Amniotic epithelial cell (primary cell): Measurements from ENCODE around the gene KIF5A.
"Not testable (repeated sequence)": the region's sequence is repeated elsewhere in the genome, so short reads cannot be mapped to it uniquely, and the experiment has no call there.

ENCODE experiments used
- DNase-seq: peaks from one replicate; pipeline ENCODE4 v3.0.0-alpha.2; 2010; ENCODE audit warnings: low read depth

The KIF5A gene

DNA sequence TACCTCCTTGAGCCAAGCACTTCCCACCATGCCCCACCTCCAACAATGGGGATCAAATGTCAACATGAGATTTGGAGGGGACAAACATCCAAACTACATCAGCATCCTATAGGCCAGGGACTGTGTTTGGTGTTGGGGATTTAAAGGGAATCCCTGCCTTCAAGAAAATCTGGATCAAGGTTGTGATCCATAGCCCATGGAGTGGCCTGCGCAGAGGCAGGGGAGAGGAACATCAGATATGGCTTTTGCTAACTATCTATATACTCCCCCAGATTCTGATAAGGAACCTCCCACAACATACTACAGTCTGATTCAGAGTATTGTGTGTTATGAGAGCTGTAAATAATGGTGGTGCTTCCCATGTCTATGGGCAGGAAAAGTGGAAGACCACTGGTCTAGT is 5.1 kb downstream of the KIF5A start:
- no peak for DNase-seq

DNA sequence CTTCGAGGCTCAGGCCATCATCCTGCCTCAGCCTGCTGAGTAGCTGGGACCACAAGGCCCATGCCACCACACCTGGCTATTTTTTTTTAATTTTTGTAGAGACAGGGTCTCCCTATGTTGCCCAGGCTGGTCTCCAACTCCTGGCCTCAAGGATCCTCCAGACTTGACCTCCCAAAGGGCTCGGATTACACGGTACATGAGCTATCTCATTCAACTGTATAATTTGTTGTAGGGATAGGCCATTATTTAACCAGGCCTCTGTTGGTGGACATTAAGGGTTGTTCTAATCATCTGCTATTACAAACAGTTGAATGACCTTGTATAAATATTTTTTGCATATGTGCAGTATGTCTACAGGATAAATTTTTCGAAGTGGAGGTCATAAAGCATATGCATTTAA is 9.0 kb downstream of the KIF5A start:
- no peak for DNase-seq

DNA sequence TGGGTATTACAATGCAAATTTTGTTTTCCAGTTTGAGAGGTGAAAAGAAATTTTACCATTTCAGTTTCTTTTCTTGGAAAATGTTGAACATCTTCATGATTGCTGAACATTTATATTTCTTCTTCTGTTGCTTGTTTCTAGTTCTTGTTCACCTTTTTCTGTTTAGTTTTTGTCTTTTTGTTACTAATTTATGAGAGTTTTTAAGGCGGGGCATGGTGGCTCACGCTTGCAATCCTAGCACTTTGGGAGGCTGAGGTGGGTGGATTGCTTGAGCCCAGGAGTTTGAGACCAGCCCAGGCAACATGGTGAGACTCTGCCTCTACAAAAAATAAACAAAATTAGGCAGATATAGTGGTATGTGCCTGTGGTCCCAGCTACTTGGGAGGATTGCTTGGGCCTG is 10.7 kb downstream of the KIF5A start:
- no peak for DNase-seq

DNA sequence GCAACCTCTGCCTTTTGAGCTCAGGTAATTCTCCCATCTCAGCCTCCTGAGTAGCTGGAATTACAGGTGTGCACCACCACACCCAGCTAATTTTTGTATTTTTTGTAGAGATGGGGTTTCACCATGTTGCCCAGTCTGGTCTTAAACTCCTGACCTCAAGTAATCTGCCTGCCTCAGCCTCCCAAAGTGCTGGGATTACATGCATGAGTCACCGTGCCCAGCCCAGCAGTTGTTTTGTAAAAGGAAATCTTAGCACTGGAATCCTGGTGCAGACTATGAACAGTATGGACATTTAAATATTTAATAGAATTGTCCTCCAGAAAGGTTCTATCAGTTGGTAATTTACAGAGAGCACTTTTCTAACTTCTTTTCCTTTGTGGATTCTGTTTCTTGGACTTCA is 11.3 kb downstream of the KIF5A start:
- peak; percentile 51 for DNase-seq

DNA sequence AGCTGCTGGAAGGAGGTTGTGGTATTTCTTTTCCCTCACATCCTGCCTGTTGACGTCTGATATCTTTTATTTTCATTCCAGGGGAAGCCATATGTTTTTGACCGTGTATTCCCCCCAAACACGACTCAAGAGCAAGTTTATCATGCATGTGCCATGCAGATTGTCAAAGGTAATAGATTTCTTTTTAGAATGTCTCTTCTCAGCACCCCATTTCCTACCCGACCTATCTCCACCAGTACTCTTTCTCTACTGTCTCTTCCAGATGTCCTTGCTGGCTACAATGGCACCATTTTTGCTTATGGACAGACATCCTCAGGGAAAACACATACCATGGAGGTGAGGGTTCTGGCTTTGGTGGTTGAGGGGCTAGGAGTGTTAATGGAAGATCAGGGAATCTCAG is 13.5 kb downstream of the KIF5A start:
- DNase-seq, result no peak

DNA sequence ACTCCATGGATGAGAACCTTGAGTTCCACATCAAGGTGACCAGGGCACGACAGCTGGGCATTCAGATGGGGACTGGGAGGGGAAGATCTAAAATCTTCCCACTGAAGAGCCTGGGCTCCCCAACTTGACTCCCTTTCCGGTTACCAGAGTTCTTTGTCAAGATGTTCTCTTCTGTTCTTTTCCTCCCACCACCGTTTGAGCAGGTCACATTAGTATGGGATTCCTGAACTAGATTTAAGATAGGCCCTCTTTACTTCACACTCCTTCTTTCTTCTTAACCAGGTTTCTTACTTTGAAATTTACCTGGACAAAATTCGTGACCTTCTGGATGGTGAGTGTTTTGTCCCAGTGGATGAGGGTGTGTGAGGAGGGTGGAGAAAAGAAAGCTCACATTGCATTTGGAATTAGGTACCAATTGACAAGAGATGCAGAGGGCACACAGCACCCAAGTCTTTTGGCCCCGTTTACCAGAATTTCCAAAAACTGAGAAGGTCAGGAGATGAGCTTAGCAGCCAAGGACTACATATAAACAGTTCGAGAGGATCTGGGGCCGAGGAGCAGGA is 14.4 kb downstream of the KIF5A start:
- no peak for DNase-seq

DNA sequence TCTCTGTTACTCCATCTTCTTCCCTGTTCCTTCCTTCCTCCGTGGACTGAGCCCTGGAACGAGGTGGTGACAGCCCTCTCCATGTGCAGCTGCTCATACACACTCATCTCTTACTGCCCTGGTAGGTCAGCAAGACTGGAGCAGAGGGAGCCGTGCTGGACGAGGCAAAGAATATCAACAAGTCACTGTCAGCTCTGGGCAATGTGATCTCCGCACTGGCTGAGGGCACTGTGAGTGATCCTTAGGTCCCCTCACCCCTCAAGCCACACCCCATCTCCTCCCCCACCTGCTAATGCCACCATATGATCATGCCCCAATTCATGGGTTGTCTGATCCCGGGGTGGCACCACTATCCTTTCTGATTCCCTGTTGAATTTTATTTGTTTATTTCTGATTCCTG is 19.0 kb downstream of the KIF5A start:
- no peak for DNase-seq

DNA sequence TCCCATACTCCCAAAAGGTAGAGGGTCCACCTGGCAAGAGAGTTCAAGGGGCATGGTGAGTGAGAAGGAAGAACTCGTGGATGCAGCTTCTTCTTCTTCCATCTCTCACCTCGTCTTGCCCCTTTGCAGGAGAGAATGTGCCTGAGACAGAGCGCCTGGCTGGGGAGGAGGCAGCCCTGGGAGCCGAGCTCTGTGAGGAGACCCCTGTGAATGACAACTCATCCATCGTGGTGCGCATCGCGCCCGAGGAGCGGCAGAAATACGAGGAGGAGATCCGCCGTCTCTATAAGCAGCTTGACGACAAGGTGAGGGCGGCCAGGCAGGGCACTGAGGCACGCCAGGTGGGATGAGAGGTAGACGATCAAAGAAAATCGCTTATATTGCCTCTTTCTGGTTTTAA is 20.0 kb downstream of the KIF5A start:
- no peak for DNase-seq

DNA sequence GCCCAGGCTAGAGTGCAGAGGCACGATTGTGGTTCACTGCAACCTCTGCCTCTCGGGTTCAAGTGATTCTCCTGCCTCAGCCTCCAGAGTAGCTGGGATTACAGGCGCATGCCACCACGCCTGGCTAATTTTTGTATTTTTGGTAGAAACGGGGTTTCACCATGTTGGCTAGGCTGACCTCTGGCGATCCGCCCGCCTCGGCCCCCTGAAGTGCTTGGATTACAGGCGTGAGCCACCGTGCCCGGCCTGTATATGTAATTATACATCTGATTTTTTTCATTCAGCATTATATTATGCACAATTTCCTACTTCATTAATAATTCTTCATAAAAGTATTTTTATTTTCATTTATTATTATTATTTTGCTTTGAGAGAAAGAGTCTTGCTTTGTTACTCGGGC is 20.6 kb downstream of the KIF5A start:
- DNase-seq, result not testable (repeated sequence)

DNA sequence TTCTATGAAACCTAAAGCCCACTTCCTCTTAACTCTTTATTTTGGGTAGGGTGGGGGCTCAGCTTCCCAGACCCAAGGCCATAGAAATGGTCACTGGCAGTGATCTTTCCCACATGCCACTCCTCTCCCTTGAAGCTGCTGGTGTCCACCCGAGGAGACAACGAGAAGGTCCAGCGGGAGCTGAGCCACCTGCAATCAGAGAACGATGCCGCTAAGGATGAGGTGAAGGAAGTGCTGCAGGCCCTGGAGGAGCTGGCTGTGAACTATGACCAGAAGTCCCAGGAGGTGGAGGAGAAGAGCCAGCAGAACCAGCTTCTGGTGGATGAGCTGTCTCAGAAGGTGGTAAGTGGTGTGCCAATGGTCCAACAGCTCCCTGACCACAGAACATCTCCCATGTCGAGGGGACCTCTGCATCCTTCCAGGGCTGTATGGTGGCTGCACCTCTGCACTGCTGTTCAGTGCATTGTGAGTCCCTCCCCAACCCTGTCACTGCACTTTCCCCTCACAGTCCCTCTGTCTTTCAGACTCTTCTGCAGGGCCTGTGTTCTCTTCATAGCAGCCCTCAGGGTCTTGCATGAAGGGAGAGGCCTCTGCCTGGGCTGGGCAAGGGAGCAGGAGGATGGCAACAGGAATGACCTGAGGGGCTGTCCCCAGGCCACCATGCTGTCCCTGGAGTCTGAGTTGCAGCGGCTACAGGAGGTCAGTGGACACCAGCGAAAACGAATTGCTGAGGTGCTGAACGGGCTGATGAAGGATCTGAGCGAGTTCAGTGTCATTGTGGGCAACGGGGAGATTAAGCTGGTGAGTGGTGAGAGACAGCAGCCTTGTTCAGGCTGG is 22.3 kb downstream of the KIF5A start:
- no peak for DNase-seq

DNA sequence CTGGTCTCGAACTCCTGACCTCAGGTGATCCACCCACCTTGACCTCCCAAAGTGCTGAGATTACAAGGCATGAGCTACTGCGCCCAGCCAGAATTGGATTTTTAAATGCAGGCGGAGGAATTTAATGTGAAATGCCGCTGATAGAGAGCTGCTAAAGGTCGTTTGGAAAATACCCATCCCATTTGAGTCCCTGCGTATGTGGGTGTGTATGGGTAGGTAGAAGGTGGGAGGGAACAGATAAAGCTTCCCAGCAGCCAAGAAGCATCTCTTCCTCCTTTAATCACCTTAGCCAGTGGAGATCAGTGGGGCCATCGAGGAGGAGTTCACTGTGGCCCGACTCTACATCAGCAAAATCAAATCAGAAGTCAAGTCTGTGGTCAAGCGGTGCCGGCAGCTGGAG is 25.0 kb downstream of the KIF5A start:
- DNase-seq, result no peak

DNA sequence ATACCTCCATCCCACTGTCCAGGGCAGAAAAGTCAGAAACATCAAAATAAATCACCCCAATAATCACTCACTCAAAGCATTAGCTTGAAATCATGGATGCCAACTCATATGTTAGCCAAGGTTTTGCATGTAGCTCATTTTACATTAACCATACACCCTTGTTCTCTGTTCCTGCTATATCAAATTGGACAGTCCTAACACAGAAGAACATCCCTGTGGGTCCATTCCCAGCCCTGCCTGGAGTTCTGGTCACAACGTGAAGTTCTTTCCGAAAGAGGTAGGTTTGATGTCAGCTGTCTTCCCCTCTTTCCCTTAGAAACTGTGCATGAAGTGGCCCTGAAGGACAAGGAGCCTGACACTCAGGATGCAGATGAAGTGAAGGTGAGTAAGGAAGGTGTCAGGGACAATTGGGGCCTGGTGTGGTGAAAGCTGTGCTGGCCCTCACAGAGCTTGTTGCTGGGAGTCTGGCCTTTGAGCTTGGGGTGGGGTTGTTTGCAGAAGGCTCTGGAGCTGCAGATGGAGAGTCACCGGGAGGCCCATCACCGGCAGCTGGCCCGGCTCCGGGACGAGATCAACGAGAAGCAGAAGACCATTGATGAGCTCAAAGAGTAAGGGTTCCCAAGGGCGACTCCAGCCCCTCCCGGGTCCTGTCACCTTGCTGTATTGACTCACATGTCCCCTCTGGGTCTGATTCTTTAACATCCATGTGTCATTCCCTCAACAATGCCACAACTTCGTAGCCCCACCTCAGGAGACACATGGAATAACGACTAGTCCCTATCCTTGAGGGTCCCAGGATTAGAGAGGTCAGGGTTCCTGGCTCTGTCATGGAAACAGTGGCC is 26.1 kb downstream of the KIF5A start:
- no peak for DNase-seq

DNA sequence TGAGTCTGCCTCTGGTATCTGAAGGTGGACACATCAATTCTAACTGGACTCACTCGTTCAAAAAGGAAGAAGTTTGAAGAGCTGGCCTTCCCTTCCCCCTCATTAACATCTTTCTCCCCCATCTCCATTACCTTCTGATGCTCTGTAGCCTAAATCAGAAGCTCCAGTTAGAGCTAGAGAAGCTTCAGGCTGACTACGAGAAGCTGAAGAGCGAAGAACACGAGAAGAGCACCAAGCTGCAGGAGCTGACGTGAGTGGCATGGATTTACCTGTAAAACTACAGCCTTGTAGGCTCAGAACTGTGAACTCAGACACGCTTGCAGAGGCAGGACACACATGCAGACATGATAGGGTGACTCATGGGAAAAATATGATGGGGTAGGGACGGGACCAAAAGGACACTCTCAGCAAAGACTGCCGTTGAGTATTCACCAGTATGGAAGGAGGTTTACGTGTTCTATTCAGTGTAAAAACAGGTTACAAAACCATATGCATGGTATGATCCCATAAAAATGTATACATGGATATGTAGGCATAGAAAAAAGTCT is 26.8 kb downstream of the KIF5A start:
- no peak for DNase-seq

DNA sequence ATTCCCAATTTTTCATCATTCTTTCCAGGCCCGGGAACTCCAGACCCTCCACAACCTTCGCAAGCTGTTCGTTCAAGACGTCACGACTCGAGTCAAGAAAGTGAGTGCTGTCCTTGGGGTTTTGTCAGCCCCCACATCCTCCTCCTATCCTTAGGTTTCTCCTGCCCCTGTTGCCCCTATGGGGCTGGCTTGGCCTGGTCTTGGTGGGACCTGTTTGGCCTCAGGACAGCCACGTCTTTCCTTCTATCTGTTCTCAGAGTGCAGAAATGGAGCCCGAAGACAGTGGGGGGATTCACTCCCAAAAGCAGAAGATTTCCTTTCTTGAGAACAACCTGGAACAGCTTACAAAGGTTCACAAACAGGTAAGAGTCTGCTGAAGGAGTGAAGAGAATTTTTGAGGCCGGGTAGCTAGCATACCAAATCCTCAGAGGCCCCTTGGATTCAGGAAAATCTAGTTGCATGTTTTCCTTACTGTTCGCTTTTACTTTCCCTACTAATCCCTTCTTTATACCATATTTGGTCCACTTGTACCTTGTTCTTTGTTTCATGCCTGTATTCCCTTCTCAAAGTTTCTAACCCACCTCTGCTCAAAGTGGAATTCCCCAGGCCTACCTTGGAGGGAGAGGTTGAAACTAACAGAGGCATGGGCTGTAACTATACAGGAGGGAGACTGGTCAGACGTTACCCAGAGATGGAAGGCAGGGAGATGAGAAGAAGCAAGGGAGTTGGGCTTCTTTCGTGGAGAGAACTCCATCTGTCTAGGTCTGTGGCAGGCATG is 28.3 kb downstream of the KIF5A start:
- no peak for DNase-seq

DNA sequence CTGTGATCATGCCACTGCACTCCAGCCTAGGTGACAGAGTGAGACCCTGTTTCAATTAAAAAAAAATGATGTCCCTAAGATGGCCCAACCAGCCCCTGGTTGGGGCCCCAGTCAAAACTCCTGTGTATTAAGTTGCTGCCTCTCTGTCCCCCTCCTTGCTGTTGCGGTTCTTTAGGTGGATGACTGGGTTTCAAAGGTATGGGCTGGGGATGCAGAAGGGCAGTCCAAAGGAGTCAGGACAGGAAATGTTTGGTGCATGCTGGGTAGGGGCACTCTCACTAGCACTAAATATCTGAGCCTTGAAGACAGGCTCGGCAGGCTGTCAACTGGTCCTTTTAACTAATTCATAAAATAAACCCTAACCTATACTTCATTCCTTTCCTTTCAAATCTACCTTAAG is 29.2 kb downstream of the KIF5A start:
- DNase-seq, result no peak

DNA sequence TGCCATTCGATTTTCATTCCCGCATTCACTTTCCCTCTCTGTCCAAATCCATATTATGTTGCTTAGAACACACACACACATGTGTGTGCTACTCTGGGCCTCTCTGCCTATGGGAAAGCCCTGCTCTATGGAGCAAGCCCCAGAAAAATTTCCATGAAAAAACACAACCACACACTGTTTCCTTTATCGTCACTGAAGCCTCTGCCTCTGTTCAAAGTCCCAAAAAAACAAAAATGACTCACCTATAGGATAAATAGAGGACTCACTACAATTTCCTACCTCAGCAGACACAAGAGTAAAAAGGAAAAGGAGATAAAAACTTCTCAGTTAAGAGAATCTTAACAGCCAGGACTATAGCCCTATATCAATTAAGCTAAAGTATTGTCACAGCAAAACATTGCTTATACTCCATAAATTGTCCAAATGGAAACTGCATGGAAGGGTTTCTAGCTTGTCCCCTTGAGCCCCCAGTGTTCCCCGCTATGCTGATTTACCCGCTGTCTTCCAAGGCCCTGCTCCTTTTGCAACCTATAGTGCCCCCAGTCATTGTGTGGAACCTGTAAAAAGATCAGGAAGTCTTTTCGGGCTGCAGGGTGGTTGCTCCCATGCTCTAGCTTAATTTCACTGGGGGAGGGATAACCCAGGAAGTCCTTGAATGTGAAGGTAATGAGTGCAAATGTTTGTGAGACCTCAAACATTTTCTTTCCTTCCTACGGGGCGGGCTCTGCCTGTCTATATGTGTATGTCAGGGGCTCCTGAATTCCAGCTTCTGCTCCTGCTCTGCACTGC is 30.0 kb downstream of the KIF5A start:
- no peak for DNase-seq

DNA sequence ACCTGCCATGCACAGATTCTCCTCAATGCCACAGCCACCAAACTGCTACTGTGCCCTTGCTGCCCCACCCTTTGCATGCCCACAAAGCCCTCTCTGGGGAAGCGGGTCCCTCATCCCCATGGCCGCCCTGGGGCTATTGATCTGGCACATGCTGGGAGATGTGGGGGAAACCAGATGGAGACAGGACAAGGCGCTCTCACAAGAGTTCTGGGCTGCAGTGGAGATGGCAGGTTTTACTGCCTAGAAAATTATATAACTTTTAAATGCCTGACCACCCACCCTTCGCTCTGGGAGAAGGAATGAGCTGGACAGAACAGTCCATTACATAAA is 30.6 kb downstream of the KIF5A start:
- no peak for DNase-seq

DNA sequence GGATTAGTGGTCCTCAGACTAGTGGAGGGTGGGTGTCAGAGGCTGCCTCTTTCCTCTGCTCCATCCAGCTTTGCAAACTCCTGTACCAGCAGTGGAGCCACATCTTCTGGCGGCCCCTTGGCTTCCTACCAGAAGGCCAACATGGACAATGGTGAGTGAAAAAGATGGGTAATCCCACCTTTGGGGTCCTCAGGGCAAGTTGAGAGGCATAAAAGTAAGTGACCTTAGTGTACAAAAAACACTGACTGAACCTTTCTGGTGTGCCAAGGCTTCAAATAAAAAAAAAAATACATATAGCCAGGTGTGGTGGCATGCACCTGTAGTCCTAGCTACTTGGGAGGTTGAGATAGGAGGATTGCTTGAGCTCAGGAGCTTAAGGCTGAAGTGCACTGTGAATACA is 32.0 kb downstream of the KIF5A start:
- no peak for DNase-seq

DNA sequence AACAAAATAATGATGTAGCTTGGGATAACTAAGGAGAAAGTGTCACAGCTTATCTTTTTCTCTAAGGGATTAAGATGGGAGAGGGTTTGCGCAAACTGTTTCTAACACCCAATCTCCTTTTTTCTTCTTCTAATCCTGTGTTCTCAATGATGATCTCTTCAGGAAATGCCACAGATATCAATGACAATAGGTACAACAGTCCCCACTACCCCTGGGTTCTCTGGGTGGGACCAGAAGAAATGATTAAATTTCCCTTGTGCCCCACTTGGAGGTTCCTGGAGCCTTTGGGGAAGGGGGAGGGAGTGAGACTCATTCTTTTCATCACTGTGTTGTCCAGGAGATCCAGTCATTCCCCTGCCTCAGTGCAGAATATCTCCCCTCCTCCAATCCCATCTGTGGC is 32.6 kb downstream of the KIF5A start:
- no peak for DNase-seq

DNA sequence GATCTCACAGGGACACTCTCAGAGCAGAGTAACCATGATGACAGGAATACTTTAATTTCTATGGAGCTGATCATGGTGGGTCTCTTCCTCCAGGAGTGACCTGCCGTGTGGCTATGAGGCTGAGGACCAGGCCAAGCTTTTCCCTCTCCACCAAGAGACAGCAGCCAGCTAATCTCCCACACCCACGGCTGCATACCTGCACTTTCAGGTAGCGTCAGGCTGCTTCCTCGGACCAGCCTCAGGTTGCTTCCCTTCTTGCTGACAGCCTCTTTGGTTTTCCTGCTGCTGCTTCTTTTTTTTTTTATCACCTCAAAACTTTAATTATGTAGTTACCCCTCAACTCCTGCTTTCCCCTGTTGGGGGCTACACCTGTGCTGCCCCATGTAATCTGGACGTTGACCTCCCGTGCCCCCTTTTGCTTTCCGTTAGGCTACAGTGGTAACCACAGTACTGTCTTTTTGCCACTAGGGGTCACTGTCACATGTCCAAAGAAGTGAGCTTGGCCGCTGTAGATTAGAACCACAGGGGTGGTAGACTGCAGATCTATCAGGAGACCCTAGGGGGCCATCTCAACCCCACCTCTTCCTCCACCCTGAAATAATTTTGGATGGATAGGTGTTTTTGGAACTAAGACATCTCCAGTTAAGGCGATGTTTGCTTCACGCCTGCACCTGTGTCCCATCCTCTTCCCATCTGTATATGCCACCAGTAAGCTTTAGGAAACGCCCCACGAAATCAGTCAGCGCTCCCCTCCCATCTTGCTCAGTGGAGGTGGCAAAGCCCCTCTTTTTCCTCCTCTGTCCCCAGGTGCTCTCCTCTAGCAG is 33.4 kb downstream of the KIF5A start:
- DNase-seq, result peak; percentile 74
